PC-9 (cell line): ENCODE results near the gene DGKD.

Source experiments
- EZH2 ChIP-seq: fragments of 200-600 bp; sonication (generic); IDR thresholded peaks from 2 replicates; pipeline ENCODE4 v1.8.0; 2017; ENCODE audit warnings: antibody characterized with exemption, low read depth
- TF ChIP-seq, protein P1 (sequence below): fragments of 200-600 bp; sonication (generic); conservative IDR thresholded peaks from 2 replicates; pipeline ENCODE4 v1.6.1; 2017; ENCODE audit warnings: mixed run types, antibody characterized with exemption, mild to moderate bottlenecking, moderate library complexity

DNA sequence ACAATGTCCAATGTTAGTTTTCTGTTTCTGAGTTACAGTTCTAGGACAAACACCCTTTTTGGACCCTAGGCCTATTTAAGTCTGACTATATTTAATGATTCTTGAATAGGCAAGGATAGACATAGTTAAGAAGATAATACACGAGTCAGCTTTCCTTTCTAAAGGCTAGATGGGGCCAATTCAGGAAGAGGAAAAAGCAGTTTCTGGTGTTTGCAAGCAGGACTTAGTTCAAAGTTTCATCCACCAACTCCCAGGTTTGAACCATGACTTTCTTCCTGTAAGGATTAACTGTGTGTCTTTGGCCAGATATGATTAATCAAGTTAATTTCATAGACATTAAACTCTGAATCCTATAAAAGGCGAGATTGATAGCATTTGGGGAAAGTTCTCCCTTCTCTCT is 145.6 kb downstream of the DGKD start:
- no peak for TF ChIP-seq EZH2
- TF ChIP-seq, protein P1, sequence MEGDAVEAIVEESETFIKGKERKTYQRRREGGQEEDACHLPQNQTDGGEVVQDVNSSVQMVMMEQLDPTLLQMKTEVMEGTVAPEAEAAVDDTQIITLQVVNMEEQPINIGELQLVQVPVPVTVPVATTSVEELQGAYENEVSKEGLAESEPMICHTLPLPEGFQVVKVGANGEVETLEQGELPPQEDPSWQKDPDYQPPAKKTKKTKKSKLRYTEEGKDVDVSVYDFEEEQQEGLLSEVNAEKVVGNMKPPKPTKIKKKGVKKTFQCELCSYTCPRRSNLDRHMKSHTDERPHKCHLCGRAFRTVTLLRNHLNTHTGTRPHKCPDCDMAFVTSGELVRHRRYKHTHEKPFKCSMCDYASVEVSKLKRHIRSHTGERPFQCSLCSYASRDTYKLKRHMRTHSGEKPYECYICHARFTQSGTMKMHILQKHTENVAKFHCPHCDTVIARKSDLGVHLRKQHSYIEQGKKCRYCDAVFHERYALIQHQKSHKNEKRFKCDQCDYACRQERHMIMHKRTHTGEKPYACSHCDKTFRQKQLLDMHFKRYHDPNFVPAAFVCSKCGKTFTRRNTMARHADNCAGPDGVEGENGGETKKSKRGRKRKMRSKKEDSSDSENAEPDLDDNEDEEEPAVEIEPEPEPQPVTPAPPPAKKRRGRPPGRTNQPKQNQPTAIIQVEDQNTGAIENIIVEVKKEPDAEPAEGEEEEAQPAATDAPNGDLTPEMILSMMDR = no peak
